ENCODE data around the gene NIFK.
"Not testable (repeated sequence)": the region's sequence is repeated elsewhere in the genome, so short reads cannot be mapped to it uniquely, and the experiment has no call there.

Gene NIFK

GRCh38 chr2:121734544-121734943 lies 2.1 kb downstream of the NIFK start:
- DNase-seq (ENCODE audit: low read depth, low spot score) = not testable (repeated sequence)

GRCh38 chr2:121731366-121731765 lies 5.3 kb downstream of the NIFK start:
- no peak for DNase-seq (ENCODE audit: low read depth, low spot score)

DNA sequence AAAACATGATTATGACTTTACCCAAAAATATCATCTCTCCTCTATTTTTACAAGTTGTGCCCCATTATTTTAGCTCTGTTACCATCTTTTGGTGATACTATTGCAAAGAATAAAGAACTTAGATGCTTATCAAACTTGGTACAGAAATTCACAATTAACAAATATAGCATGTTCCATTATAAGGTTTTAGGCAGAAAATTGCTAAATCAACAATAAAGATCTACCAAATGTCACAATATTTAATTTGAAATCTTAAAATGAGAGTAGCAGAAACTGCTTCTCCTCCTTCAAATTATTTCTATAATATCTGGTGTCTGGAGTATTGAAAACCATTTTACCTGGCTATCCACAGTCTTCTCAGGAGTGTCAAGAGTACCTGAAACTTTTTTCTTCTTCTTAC lies 8.7 kb downstream of the NIFK start:
- no peak for DNase-seq (ENCODE audit: low read depth, low spot score)

DNA sequence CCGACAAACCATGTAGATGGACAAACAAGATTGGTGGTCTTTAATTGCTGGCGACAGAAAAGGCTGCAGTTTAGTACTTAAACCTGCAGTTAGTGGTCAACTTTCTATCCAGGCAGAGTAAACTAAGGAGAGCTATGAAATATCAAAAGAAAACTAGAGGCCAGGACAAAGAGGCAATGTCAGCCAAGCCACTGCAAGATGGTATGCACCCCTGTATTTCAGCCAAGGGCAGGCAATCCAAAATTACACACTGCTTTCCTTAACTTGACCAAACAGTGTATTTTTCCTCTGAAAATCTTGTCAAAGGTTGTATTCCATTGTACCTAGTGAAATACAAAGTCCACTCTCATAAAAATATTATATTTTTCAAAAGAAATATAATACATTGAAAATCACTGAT lies 9.3 kb downstream of the NIFK start:
- DNase-seq (ENCODE audit: low read depth, low spot score) = no peak

- DNase-seq (ENCODE audit: low read depth, low spot score) = no peak
These were observed 13.4 kb downstream of the NIFK start for GRCh38 chr2:121723316-121723715.

GRCh38 chr2:121722479-121722878 lies 14.2 kb downstream of the NIFK start:
- no peak for DNase-seq (ENCODE audit: low read depth, low spot score)

DNA sequence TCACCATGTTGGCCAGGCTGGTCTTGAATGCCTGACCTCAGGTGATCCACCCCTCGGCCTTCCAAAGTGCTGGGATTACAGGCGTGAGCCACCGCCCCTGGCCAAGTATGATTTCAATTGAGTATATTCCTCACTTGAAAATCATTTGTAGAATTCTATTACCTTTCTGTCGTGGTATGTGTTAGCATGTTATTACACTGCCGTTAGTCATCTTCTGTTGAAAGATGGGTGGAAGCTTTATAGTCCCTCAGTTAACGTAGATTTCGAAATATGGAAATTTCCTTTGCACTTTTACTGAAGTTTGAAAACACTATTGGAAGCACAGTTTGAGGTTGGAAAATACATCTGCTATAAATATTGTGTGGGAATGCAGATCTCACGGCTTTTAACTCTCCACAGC lies 14.7 kb downstream of the NIFK start:
- no peak for DNase-seq (ENCODE audit: low read depth, low spot score)

DNA sequence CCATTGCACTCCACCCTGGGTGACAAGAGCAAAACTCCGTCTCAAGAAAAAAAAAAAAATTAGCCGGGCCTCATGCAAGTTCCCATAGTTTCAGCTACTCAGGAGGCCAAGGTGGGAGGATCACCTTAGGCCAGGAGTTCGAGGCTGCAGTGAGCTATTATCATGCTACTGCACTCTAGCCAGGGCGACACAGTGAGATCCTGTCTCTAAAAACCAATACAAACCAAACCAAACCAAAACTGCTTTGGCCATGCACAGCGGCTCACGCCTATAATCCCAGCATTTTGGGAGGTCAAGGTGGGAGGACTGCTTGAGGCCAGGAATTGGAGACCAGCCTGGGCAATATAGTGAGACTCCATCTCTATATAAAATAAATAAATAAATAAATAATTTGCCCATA lies 19.1 kb downstream of the NIFK start:
- no peak for DNase-seq (ENCODE audit: low read depth, low spot score)

- DNase-seq (ENCODE audit: low read depth, low spot score) = no peak
These were observed 20.5 kb downstream of the NIFK start for GRCh38 chr2:121716126-121716525.

DNA sequence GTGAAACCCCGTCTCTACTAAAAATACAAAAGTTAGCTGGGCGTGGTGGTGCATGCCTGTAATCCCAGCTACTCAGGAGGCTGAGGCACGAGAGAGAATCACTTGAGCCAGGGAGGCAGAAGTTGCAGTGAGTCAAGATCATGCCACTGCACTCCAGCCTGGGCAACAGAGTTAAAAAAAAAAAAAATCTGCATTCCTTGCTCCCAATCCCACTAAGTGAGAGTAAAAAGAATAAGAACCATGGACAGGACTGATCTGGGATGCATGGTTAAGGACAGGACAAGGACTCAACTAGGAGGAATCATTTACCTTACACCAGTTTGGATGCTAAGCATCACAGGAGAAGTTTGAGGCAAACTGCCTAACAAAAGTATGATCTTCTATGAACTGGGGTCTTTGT lies 25.2 kb downstream of the NIFK start:
- DNase-seq (ENCODE audit: low read depth, low spot score) = not testable (repeated sequence)

DNA sequence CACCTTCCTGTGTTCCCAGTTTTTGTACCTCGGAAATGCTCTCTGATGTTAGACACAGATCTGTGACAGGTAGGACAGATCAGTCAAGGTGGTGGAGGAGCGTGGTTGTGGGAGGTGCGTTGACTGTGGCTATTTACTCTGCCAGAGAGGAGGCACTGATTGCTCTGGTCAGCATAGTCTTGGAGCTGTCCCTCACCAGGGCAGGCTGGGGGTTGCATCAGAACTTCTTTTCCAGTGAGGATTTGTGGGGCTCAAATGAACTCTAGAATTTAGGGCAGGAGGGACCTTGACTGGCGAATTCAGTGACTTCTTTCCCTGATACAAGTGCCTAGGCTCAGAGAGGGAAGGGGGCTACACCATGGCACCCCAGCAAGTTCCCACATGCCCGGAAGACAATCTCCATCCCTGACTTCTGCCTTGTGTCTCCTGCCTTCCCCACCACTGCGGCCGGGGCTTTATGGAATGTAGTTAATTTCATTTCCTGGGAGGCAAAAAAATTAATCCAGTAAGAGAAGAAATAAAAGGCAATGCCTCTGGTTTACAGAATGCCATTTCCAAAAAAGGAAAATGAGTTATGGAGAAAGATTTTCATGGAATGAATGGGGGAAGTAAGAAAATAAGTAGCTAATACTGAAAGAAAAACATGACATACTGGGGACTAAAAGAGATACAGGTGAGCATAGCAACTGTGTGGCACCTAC lies 26.1 kb downstream of the NIFK start:
- no peak for DNase-seq (ENCODE audit: low read depth, low spot score)

GRCh38 chr2:121709776-121710469 lies 26.8 kb downstream of the NIFK start:
- DNase-seq (ENCODE audit: low read depth, low spot score) = no peak

DNA sequence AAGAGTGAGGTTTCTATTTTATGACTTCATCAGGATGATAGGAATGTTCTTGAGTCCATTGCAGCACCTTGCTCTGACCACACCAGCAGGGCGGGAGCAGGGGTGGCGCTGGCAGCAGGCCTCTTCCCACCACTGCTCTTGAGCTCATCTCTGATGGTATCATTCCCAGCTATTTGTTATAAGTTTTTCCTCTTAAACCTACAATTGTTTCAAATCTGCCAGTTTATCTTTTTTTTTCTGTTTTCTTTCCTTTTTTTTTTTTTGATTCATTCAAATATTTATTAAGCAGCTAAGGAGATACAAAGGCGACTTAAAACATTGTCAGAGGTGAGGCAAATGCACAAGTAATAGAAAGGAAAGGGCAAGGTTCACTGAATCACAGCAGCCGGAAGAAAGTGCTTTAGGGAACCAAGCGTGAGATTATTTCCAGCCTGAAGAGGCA lies 28.7 kb downstream of the NIFK start:
- no peak for DNase-seq (ENCODE audit: low read depth, low spot score)

DNA sequence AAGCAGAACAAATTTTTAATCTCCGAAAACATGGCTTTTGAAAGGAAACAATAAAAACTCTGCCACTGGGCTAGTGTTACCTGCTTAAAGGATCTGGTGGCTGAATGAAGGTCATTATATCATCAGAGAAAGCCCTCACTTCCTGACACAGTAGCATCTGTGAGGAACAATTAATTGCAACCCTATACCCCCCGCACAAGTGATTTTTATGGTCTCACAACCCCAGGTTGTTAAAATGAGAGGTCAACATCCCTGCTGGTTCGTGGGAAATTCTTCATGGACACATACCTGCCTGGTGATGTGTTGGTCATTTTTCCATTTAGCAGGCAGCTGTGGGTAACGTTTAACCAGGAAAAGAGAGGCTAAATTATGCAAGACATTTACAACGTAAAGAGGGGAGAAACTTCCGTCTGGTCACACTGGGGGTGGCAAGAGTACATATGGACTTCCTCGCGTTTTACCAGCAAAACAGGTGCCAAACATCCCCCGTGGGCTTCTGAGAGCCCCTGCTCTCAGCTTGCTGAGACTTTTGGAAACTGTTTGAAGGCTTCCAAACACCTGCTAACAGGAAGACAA lies 29.2 kb downstream of the NIFK start:
- DNase-seq (ENCODE audit: low read depth, low spot score) = no peak

GRCh38 chr2:121705958-121706357 lies 30.7 kb downstream of the NIFK start:
- DNase-seq (ENCODE audit: low read depth, low spot score) = no peak

- DNase-seq (ENCODE audit: low read depth, low spot score) = no peak
These were observed 31.3 kb downstream of the NIFK start for GRCh38 chr2:121705390-121705789.

GRCh38 chr2:121701761-121702160 lies 34.9 kb downstream of the NIFK start:
- DNase-seq (ENCODE audit: low read depth, low spot score) = not testable (repeated sequence)

- no peak for DNase-seq (ENCODE audit: low read depth, low spot score)
These were observed 37.0 kb downstream of the NIFK start for GRCh38 chr2:121699421-121700333.

DNA sequence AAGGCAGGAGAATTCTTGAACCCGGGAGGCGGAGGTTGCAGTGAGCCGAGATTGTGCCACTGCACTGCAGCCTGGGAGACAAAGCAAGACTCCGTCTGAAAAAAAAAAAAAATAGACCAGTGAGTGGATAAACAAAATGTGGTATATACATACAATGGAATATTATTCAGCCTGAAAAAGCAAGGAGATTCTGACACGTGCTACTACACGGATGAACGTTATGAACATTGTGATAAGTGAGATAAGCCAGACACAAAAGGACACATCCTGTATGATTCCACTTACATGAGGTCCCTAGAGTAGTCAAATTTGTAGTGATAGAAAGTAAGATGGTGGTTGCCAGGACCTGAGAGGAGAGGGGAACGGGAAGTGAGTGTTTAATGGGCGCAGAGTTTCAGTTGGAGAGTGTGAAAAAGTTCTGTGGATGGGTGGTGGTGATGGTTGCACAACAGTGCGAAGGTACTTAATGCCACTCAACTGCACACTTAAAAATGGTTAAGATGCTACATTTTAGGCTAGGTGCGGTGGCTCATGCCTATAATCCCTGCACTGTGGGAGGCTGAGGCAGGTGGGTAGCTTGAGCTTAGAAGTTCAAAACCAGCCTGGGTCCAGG lies 38.3 kb downstream of the NIFK start:
- no peak for DNase-seq (ENCODE audit: low read depth, low spot score)

DNA sequence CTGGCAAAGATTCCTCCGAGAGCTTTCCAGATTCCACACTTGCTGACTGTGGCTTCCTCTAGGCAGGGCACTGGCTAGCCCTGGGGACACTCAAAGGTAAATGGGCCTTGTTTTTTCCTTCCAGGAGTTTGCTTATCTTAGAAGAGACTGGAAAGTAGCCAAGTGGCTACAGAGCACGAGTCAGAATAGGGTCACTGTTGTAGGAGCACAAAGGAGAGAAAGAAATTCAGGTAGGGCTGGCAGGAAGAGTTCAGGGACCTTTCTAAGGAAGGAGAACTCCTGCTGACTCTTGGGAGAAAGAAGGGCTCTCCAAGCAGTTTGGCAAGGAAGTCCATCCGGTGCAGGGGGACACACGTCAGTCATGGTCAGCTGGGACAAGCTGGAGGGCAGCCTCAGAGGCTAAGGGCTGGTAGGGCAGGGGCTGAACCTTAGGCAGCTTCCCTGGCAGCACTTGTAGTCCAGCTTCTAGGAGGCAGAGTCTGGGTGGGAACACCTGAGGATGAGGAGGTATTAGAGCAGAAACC lies 39.5 kb downstream of the NIFK start:
- no peak for DNase-seq (ENCODE audit: low read depth, low spot score)

DNA sequence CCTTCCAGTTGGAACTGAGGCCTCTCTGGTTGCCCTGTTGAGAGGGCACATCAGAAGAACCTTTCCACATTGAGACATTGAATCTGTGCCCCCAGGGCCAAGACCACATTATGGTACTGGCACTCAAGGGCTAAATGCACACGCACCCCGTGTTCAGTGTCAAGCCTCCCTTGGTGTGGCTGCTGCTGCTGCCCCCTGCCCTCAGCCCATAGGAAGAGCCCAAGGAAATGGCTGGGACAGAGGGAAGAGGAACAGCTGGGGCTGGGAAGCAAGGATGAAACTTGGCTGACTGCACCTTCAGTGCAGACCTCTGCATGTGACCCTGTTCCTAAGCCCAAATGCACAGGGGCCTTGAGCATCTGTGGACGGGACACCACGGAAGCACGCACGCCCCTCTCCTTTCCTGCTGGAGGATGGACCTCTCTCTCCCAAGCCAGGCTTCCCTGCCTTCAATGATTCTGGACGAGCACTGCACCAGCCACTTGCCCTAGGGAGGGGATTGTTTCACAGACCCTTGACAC lies 40.2 kb downstream of the NIFK start:
- no peak for DNase-seq (ENCODE audit: low read depth, low spot score)

All from smooth muscle cell of the brain vasculature (primary cell).